Hematopoietic multipotent progenitor cell treated with erythropoietin and hydrocortisone succinate and interleukin-3 and kit ligand, for 17 days (in vitro differentiated cells): ENCODE measurements around the gene KRTAP19-3.
"Not testable (repeated sequence)": the region's sequence is repeated elsewhere in the genome, so short reads cannot be mapped to it uniquely, and the experiment has no call there.

Experiments
- DNase-seq: peaks from one replicate; pipeline ENCODE4 v3.0.0-alpha.2; 2015; ENCODE audit warnings: low spot score

Gene KRTAP19-3

DNA sequence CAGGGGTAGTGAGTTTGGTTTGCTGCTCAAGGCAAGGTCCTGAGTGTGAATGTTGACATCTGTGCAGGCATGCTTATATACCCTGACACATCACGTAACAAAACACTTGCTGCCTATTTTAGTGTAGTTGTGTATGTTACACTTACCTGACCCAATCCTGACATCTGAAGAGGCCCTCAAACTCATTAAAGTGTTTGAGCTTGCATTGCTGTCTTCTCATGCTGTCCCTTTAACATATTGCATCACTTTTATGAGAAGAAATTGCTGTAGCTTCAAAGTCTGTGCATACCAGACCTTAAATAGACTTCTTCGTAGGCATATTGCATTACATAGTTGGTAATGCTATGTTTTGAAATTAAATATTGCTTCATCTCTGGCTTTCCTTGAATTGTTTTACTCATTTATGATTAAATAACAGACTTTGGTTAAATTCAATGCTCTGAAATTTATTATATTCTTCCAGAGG lies at the start of gene KRTAP19-3:
Gene KRTAP19-3 (minus strand): TSS at position 51 of the 466 bp plus-strand sequence. CDS start 56 bp downstream, outside the sequence.
- DNase-seq, result no peak

- DNase-seq, result no peak
Observed at GRCh38 chr21:30518876-30519275, 27.1 kb upstream of the KRTAP19-3 start.

GRCh38 chr21:30515681-30516080 lies 23.9 kb upstream of the KRTAP19-3 start:
- DNase-seq, result no peak

- not testable (repeated sequence) for DNase-seq
Observed at GRCh38 chr21:30505621-30506205, 13.9 kb upstream of the KRTAP19-3 start.

- DNase-seq, result no peak
Observed at GRCh38 chr21:30502041-30502440, 10.2 kb upstream of the KRTAP19-3 start, which contains the start of gene KRTAP19-5. Gene KRTAP19-5, minus strand, starts transcription at chr21:30502141. Its CDS starts 51 bp downstream, at chr21:30502090.

DNA sequence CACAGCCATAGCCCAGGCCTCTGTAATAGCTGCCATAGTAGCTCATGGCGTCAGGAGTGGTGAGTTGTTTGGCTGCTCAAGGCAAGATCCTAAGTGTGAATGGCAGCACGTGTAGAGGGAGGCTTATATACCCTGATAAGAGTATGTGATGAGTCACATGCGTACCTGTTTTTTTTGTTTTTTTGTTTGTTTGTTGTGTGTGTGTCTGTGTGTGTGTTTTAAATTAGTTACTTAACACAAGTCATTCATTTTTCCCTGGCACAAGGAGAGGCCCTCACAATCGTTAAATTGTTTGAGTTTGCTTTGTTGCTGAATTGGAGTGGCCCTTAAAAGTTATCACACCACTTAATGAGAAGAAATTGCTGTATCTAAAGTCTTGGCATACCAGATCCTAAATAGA lies 5.3 kb upstream of the KRTAP19-3 start, which contains the start of gene KRTAP19-4:
Gene KRTAP19-4 (minus strand): TSS at position 101 of the 400 bp plus-strand sequence. CDS start 55 bp downstream, at position 46.
- no peak for DNase-seq

DNA sequence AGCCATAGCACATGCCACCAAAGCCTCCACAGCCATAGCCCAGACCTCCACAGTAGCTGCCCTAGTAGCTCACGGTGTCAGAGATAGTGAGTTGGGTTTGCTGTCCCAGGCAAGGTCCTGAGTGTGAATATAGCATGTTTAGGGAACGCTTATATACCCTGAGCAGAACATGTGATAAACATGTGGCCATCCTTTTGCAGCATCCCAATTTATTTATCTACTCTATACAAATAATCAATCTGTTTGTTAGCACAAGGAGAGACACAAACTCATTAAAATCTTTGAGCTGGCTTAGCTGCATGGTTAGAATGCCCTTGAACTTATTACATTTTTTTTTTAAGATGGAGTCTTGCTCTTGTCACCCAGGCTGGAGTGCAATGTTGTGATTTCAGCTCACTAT lies 4.5 kb downstream of the KRTAP19-3 start, which contains the start of gene KRTAP19-2:
Gene KRTAP19-2 (minus strand): TSS at position 101 of the 400 bp plus-strand sequence. CDS start 88 bp downstream, at position 13.
- no peak for DNase-seq

GRCh38 chr21:30486180-30486579 lies 5.6 kb downstream of the KRTAP19-3 start:
- no peak for DNase-seq

- DNase-seq, result no peak
Observed at GRCh38 chr21:30482130-30482529, 9.7 kb downstream of the KRTAP19-3 start.

GRCh38 chr21:30480145-30480544 lies 11.7 kb downstream of the KRTAP19-3 start, which contains the start of gene KRTAP19-1:
Gene KRTAP19-1, minus strand, starts transcription at chr21:30480367. Its CDS starts 50 bp downstream, at chr21:30480317.
- DNase-seq, result no peak

DNA sequence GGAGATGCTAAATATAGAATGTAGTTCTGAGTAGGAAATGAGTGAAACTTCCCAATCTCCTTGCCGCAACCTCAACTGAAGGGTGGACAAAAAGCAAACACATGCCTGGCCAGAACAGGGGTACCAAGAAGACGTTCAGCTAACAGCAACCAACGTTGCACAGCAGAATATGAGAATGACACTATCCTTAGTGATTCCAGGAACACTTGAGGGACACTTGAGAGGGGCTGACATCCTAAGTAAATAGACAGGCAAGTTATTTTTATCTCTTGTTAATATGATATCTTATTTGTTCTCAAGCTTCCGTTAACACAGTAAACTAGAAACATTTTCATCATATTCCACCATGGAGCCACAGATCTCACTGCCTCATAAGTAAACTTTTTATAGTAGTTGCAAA lies 12.6 kb downstream of the KRTAP19-3 start:
- no peak for DNase-seq

DNA sequence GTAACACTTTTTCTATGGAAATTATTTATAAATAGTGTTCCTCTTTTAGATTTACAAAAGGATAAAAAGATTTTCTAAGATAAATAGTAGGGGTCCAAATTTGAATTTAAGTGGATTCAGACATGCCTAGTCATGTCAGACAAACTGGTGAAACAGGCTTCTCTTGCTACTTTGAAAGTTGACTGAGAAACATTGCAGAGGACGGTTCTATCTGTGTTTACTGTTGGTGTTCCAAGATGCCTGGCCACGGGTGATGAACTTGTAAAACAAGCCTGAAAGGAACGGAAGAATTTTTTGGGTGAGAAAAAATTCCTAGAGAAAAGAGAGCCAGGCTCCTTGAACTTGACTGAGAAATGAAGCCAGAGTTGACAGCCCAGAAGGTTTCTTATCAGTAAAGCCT lies 13.8 kb downstream of the KRTAP19-3 start:
- no peak for DNase-seq

DNA sequence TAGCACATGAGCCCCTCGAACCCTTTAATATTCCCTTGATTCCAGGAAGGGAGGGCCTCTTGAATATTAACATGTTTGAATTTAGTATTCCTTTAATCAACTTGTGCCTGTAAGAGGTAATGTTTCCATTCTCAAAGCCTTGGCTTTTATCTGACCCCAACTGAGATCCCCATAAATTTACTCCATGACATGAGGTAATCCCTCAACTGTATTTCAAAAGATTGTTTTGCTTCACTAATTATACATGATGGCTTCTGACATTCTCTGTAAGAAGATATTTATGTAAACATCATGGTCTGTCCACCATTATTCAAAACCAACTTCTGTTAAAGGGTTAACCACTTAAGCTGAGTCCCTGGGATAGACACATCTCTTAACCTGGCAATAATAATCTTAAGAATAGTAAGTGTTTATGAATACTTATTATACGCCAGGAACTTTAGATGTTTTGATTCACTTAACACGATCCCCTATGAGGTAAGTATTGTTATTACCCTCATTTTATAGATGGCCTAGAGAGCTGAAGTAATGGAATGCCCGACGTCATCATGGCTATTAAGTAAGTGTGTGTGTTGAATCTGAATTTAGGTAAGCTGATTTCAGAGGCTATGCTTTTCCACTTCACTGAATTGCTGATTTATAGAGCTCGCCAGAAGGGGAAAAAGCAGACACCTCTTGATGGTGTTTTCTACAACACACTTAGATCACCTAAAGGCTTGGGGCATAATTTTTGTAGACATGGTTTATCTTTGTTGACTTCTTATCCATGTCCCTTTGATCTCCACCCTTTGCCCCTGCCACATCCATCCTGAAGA lies 22.7 kb downstream of the KRTAP19-3 start:
- no peak for DNase-seq

DNA sequence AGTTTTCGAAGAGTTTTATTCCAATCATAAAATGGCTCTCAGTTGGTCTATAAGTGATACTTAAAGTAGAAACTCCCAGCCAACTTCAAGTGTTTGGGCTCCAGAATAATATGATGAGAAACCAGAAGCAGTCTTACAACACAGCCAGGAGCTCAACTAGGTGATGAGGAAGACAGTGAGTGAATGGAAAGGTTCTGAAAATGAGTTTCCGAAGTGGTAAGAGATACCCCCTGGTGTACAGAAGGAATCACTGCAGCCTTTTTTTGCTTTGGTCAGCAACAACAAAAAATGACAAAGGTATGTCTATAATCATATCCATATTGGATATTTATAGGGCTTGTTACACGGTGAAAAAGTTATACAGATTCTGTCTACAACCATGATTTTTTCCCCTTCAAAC lies 28.1 kb downstream of the KRTAP19-3 start:
- DNase-seq, result no peak

GRCh38 chr21:30448514-30448913 lies 43.3 kb downstream of the KRTAP19-3 start:
- DNase-seq, result no peak

DNA sequence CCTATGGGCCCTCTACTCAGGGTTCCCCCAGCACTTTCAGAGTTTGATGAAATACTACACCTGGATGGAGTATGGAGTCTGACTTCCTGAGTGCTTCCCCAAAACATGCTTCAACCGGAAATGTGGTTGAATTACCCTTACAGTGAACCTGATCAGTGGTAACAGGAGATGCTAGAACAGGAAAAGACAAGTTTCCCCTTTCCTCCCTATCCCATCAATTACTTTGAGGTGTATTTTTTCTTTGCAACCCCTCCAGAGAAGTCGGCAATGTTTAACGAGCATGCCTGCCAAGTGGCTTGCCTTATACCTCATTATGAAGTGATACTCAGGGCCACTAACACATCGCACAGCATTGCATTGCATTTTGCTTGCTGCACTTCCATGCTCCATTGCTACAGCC lies 44.8 kb downstream of the KRTAP19-3 start:
- DNase-seq, result no peak

GRCh38 chr21:30444204-30444603 lies 47.6 kb downstream of the KRTAP19-3 start:
- no peak for DNase-seq

DNA sequence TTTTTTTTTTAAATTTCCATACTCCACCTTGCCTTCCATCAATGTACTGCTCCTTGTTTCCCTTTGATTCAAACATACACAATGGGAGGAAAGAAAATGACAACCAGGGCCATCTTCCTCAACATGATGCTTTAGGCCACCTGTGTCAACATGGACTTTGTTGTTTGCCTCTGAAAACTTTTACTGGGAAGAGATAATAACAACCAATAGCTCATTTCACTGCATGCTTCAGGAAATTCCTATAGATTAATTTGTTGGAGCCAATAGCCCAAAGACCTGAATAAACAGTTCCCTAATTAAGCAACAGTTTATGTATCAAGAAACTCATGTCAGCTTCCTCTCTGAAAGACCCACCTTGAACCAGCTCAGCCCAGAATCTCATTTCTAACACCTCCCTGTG lies 48.6 kb downstream of the KRTAP19-3 start:
- no peak for DNase-seq
